ENCODE results near the gene MLXIP.

MLXIP gene

DNA sequence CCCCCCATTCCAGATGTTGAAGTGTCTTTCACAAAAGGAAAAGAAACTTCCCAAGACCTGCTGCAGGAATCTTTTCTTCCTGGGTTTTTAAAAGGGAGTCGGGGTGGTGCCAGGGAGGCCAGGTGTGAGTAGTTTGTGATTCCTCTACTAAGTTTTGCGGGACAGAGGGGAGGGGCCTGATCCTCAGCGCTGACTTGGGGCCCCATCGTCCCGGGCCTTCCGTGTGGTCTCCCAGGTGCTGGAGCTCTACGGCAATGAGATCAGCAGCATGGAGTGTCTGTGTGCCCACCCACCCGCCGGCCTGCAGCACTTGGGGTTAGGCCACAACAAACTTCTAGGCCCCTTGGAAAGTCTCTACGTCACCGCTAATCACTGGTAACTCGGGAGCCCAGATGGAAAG lies 108.9 kb downstream of the MLXIP start:
- DNase-seq (ENCODE audit: low spot score), result no peak

DNA sequence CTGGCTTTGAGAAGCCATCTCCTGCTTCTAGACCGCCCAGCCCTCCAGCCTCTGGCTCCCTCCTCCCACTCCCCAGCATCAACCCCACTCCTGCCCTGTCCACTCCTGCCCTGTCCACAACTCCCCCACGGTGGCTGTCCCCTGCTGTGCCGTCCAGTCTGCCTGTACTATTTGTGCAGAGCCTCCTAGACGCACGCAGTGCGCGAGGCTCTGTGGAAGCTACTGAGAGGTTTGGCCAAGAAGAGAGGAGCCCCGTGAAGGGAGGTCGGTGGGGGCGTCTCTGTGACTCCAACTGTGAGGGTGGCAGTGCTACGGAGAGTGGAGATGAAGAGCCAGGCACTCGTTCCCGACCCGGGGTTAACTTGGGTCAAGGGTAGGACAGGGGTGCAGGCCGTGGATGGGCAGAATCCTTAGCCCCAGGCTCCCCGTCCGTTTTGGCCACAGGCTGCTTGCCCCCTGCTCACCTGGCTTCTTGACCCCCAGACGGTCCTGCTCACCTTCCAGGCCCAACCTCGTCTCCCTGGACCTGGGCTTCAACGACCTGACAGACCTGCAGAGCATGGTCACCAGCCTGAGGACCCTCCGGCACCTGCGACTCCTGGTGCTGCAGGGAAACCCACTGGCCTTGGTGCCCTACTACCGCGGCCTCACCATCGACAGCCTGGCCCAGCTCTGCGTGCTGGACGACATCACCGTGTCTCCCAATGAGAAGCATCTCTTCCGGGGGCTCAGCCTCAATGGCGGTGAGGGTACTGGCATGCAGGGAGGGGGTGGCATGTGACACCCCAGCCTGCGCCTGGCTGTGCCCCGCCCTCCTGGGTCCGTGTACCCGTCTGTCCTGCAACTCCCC lies 111.3 kb downstream of the MLXIP start:
- DNase-seq (ENCODE audit: low spot score), result no peak

DNA sequence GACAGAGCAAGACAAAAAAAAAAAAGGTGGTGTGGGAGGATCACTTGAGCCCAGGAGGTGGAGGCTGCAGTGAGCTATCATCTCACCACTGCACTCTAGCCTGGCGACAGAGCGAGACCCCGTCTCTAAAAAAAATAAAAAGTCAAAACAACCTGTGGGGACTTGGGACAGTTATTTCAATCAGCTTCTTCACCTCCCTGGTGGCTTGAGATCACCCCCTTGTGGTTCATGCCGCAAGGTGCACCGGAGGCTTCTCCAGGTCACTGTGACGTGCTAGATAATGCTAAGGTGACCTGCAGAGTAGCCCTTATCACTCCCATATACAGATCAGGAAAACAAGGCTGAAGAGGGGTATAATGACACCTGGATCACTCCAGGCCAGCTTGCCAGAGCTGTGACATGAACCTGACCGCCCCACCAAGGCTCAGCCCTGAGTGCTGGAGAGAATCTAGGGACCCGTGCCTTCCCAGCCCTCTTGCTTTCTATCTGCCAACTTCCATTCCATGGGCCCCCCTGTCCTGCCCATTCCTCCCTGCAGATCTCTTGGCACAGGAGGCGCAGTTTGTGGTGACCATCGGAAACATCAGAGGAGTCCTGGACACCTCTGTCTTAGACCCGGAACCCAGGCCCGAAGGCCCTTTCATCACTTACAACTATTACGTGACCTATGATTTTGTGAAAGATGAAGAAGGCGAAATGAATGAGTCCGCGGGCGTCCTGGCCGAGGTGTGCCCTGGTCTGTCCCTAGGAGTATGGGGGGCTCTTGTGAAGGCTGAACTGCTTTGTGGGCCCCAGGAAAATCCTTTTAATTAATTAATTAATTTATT lies 112.5 kb downstream of the MLXIP start:
- peak; percentile 52 for DNase-seq (ENCODE audit: low spot score)

DNA sequence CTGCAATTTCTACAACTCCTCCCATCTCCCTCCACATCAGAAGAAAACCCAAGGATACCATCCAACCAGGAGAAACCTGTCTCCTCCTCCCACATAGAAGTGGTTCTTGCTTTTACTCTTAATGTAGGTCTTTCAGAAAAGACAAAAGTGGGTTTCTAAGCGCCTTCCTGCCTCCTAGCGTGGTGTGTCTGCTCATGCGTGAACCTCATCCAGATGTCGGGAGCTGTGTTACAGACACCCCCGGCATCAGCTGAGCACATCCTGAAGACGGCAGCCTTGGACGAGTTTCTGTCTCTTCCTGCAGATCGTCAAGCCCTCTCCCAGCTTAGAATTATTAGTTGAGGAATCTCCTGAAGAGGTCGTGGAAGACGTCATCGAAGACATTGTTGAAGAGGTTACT lies 113.9 kb downstream of the MLXIP start:
- no peak for DNase-seq (ENCODE audit: low spot score)

DNA sequence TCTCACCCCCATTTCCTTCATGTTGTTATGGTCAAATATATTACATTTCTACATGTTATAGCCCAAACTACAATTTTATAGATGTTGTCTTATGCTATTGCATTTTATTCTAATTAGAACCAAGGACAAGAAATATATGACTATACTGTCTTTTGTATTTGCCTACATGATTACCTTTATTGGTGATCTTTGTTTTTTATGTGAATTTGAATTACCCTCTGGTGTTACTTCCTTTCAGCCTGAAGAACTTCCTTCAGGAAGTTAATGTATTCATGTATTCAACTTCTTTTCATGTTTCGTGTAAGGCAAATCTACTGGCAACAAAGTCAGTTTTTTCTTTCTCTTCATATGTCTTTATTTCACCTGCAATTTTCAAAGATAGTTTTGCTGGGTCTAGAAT lies 116.2 kb downstream of the MLXIP start:
- no peak for DNase-seq (ENCODE audit: low spot score)

DNA sequence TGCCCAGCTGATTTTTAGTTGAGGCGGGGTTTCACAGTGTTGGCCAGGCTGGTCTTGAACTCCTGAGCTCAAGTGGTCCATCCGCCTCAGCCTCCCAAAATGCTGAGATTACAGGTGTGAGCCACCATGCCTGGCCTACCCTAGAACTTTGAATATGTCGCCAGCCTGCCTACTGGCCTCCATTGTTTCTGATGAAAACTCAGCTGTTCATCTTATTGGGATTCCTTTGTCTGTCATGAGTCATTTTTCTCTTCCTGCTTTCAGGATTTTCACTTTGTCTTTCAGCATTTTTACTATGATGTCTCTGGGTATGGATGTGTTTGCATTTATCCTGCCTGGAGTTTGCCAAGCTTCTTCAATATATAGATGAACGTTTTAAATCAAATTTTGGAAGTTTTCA lies 116.8 kb downstream of the MLXIP start:
- DNase-seq (ENCODE audit: low spot score), result no peak

All from RKO (cell line).